Motor neuron (in vitro differentiated cells): ENCODE results near the gene RAN. TPM values are rescaled to one million over a fixed set of nuclear protein-coding genes. Genes with fewer than 3 reads are reported as not detected.

Experiments used
- ATAC-seq, 8 experiments: fragments of 200-7000 bp; cut with Tn5 transposase; replicated peaks in 6 of 8; 2 replicates each; pipeline ENCODE4 v1.8.0; 2021; ENCODE audit warnings: mild to moderate bottlenecking in 8 of 8, moderate library complexity in 8 of 8
- H3K27ac ChIP-seq, 2 donors: fragments of 250-450 bp; sonication (Bioruptor Pico); 2 replicates each; pipeline ENCODE4 v1.9.0; 2021; ENCODE audit warnings: antibody characterized with exemption in 2 of 2, mild to moderate bottlenecking in 2 of 2, moderate library complexity in 1 of 2
- H3K4me1 ChIP-seq, 2 donors: fragments of 250-450 bp; sonication (Bioruptor Pico); replicated peaks in 1 of 2; 2 replicates each; pipeline ENCODE4 v1.6.1; 2021; ENCODE audit warnings: antibody characterized with exemption in 2 of 2, mild to moderate bottlenecking in 2 of 2, moderate library complexity in 1 of 2
- H3K4me3 ChIP-seq, 5 donors: fragments of 250-450 bp; sonication (Bioruptor Pico); 2 replicates each; pipeline ENCODE4 v1.9.0; 2021; ENCODE audit warnings: antibody characterized with exemption in 5 of 5, mild to moderate bottlenecking in 5 of 5, moderate library complexity in 4 of 5
- WGBS, 10 experiments: fragments of 450-650 bp; shearing (Covaris generic); methylation state at CpG; one replicate each; pipeline ENCODE4 v1.0.0; 2022; 5-methylcytosine and 5-hydroxymethylcytosine counted together
- in situ Hi-C, 9 experiments: fragments of 400-800 bp; cut with MboI; loops; one replicate each; pipeline ENCODE4 v1.15.0; 2021; ENCODE audit warnings: low sequenced_read_pairs in 9 of 9, low pct_unique_long_range_greater_than_20kb in 2 of 9; ENCODE audit not compliant: unreplicated experiment in 9 of 9
- total RNA-seq, 8 experiments: library from RNA; unstranded; fragments of 300-600 nt; gene quantifications; 2 replicates each; pipeline versions ENCODE4 v1.2.3 to v1.2.4, GENCODE V29; 2022

The RAN gene
- total RNA-seq, 8 experiments from 2014 or later, result 162 to 797 (median 416) TPM

- in situ Hi-C loops, result loop anchor here in 1 of 9 experiments (25.0 kb wide), 1 partner anchor 187 kb away; no protein-coding TSS in a partner anchor
- no peak overlapping the region for H3K27ac ChIP-seq
- no peak for ATAC-seq
- 67 to 91% (median 71%) methylated on average over 2 to 4 of the region's 7 CpGs; no CpG with 5 or more reads in 3 of the 10 experiments for WGBS, 10 experiments
- H3K4me3 ChIP-seq, result no peak overlapping the region
- no peaks in the 10 kb centered on the region for H3K4me1 ChIP-seq
These were observed 53.8 kb downstream of the RAN start for GRCh38 chr12:130925666-130926015.

Other genes with a start within 250 kb of the RAN start
- 10 to 100 TPM in 5 of 8 experiments, under 1 TPM in 3; 0.09 to 24.7 (median 13.0) TPM for gene RIMBP2, start 155.8 kb upstream of the RAN start, total RNA-seq
- 10 to 100 TPM; 12.7 to 25.5 (median 19.2) TPM for gene STX2, start 32.8 kb upstream of the RAN start, total RNA-seq
- 10 to 100 TPM in 2 of 8 experiments, 1 to 10 TPM in 4, under 1 TPM in 2; 0.67 to 25.2 (median 2.9) TPM for gene ADGRD1, start 81.8 kb downstream of the RAN start, total RNA-seq